GM18498 (cell line): Measurements from ENCODE around the gene CERKL.
A peak's percentile ranks its signal among the peaks of the same experiment; 100 is the strongest.

Experiments
- ATAC-seq: cut with Tn5 transposase; IDR thresholded peaks from one replicate; pipeline ENCODE4 v1.9.1; 2021; ENCODE audit warnings: mild to moderate bottlenecking, moderate library complexity; ENCODE audit not compliant: unreplicated experiment

CERKL gene

GRCh38 chr2:181628590-181629585 is 28.0 kb downstream of the CERKL start:
- no peak for ATAC-seq

- no peak for ATAC-seq
These were observed 29.4 kb downstream of the CERKL start for GRCh38 chr2:181627545-181627944.

- no peak for ATAC-seq
These were observed 30.2 kb downstream of the CERKL start for GRCh38 chr2:181626671-181627070.

- no peak for ATAC-seq
These were observed 33.7 kb downstream of the CERKL start for GRCh38 chr2:181623159-181623558.

GRCh38 chr2:181621779-181622490 is 35.0 kb downstream of the CERKL start:
- no peak for ATAC-seq

GRCh38 chr2:181619516-181619915 is 37.4 kb downstream of the CERKL start:
- ATAC-seq = no peak

- no peak for ATAC-seq
These were observed 40.2 kb downstream of the CERKL start for GRCh38 chr2:181616715-181617114.

GRCh38 chr2:181614874-181615638 is 41.8 kb downstream of the CERKL start:
- ATAC-seq = no peak

GRCh38 chr2:181613241-181613640 is 43.7 kb downstream of the CERKL start:
- ATAC-seq = no peak

GRCh38 chr2:181607629-181608590 is 49.0 kb downstream of the CERKL start:
- ATAC-seq = no peak

GRCh38 chr2:181605889-181606837 is 50.7 kb downstream of the CERKL start:
- ATAC-seq = no peak

GRCh38 chr2:181602017-181602416 is 54.9 kb downstream of the CERKL start:
- no peak for ATAC-seq

- no peak for ATAC-seq
These were observed 60.3 kb downstream of the CERKL start for GRCh38 chr2:181596556-181596955.

- peak; percentile 68 for ATAC-seq
These were observed 62.6 kb downstream of the CERKL start for GRCh38 chr2:181594322-181594721.

GRCh38 chr2:181589779-181590178 is 67.1 kb downstream of the CERKL start:
- no peak for ATAC-seq

GRCh38 chr2:181588546-181588945 is 68.4 kb downstream of the CERKL start:
- no peak for ATAC-seq

GRCh38 chr2:181586569-181587081 is 70.3 kb downstream of the CERKL start:
- ATAC-seq = peak; percentile 95

GRCh38 chr2:181585732-181586131 is 71.2 kb downstream of the CERKL start:
- ATAC-seq = no peak

GRCh38 chr2:181581534-181581933 is 75.4 kb downstream of the CERKL start:
- ATAC-seq = no peak
